Small intestine (tissue), 7 donors: ENCODE data around the gene GRPEL2. TPM values are rescaled to one million over a fixed set of nuclear protein-coding genes. Genes with fewer than 3 reads are reported as not detected.
A peak's percentile ranks its signal among the peaks of the same experiment; 100 is the strongest.

Experiments
- DNase-seq, 2 donors: peaks; one replicate each; pipeline versions ENCODE4 v3.0.0 to v3.0.0-alpha.2; 2013
- FAIRE-seq: peaks from 2 replicates; lab custom pipeline; 2012; peaks lifted over from hg19 to GRCh38; lab: Jason Lieb, UNC
- H3K27ac ChIP-seq, 3 donors: one replicate each; pipeline ENCODE4 v1.5.1; 2013; ENCODE audit warnings: low read length in 2 of 3, mild to moderate bottlenecking in 2 of 3, control low read depth in 1 of 3, inconsistent platforms in 1 of 3, low read depth in 1 of 3, moderate library complexity in 1 of 3
- H3K27me3 ChIP-seq, 3 donors: one replicate each; pipeline ENCODE4 v1.6.1; 2013; ENCODE audit warnings: low read length in 3 of 3, inconsistent platforms in 1 of 3; ENCODE audit not compliant: control insufficient read depth in 3 of 3, insufficient read depth in 3 of 3
- H3K36me3 ChIP-seq, 3 donors: one replicate each; pipeline ENCODE4 v1.6.1; 2013; ENCODE audit warnings: low read length in 3 of 3, inconsistent platforms in 1 of 3, low read depth in 1 of 3, mild to moderate bottlenecking in 1 of 3, moderate library complexity in 1 of 3; ENCODE audit not compliant: control insufficient read depth in 3 of 3, insufficient read depth in 2 of 3
- H3K4me1 ChIP-seq, 3 donors: one replicate each; pipeline ENCODE4 v1.6.1; 2013; ENCODE audit warnings: low read length in 2 of 3, inconsistent platforms in 1 of 3, low read depth in 1 of 3, mild to moderate bottlenecking in 1 of 3, moderate library complexity in 1 of 3; ENCODE audit not compliant: control insufficient read depth in 3 of 3, insufficient read depth in 2 of 3
- H3K4me3 ChIP-seq, 3 donors: one replicate each; pipeline ENCODE4 v1.5.1; 2013; ENCODE audit warnings: low read length in 3 of 3, control low read depth in 1 of 3, inconsistent platforms in 1 of 3, low read depth in 1 of 3, mild to moderate bottlenecking in 1 of 3, moderate library complexity in 1 of 3
- H3K9me3 ChIP-seq, 2 donors: one replicate each; pipeline ENCODE4 v1.6.1; 2013; ENCODE audit warnings: low read depth in 1 of 2, low read length in 1 of 2; ENCODE audit not compliant: control insufficient read depth in 2 of 2, insufficient read depth in 1 of 2
- whole genome bisulfite sequencing, 3 donors: extraction: QIAGEN DNeasy Blood & Tissue Kit; methylation state at CpG; one replicate each; pipeline ENCODE4 v1.1.7; 2013; 5-methylcytosine and 5-hydroxymethylcytosine counted together
- polyA plus RNA-seq, 4 donors: library from polyadenylated mRNA; stranded (reverse) in 3 of 4; unstranded in 1 of 4; fragments of 200-250 nt in 3 of 4; fragments of 120-200 nt in 1 of 4; gene quantifications; one replicate each; pipeline versions ENCODE4 v1.2.1 to v1.2.3, GENCODE V29; 2013
- donor health status: healthy with polysubstance abuse.
- donor health status: control.
- donor health status: control.
- donor health status: Bipolar disorder and iron deficiency.
- donor health status: healthy.

GRPEL2 gene
- polyA plus RNA-seq, 4 donors: 2.9 to 16.3 (median 8.7) TPM

DNA sequence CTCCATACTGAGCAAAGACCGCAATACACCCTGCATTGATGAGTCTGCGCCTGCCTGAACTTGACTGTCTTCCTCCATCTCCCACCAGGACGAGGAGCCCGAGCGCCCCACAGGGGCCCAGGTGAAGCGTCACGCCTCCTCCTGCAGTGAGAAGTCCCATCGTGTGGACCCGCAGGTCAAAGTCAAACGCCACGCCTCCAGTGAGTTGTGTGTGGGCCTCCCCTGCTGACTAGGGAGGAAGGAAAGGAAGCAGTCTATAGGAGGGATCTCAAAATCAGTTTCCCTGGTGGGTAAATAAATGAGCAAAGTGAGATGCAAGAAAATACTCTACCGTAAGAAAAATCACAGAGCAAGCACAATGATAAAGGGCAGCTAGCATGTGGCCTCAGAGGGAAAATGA lies 22.8 kb upstream of the GRPEL2 start:
- 27 to 59% (median 37%) methylated on average over 12 of the region's 12 CpGs for WGBS, 3 donors
- peaks cover 2 to 70% (median 6%) of the 10 kb centered on the region in 3 donors for H3K4me1 ChIP-seq
- FAIRE-seq (no peak), DNase-seq (peak; percentile 96 to 97)
- no peak overlapping the region for H3K4me3 ChIP-seq
- no peaks in the 10 kb centered on the region for H3K27me3 ChIP-seq
- H3K27ac ChIP-seq: peak overlapping the region in 2 of 3 donors; percentile 22 to 96
- H3K9me3 ChIP-seq: no peaks in the 10 kb centered on the region
- H3K36me3 ChIP-seq: peaks cover 0 to 4% (median 0%) of the 10 kb centered on the region in 3 donors

DNA sequence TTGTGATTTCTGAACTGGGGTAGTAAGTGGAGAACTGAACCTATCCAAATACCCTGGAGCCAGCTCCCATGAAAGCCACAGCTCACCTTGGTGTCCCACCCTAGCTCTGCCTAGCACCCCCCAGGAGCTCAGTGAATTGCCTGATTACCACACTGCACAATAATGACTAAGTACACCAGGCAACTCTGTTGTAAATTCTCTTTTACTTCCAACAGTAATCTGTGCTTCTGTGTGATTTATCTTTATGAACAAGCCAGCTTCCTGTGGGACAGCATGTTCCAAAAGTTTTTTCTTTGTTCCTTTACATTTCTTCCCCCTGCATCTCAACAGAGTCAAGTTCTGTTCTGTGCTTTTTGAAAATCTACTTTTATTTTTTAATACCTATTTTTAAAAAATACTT lies 22.1 kb upstream of the GRPEL2 start:
- H3K4me3 ChIP-seq: no peak overlapping the region
- no peaks in the 10 kb centered on the region for H3K27me3 ChIP-seq
- H3K36me3 ChIP-seq: peaks cover 0 to 4% (median 0%) of the 10 kb centered on the region in 3 donors
- DNase-seq (peak; percentile 30 to 68), FAIRE-seq (no peak)
- H3K9me3 ChIP-seq: no peaks in the 10 kb centered on the region
- H3K27ac ChIP-seq: peak overlapping the region in 1 of 3 donors; percentile 96
- H3K4me1 ChIP-seq: peaks cover 2 to 68% (median 6%) of the 10 kb centered on the region in 3 donors

DNA sequence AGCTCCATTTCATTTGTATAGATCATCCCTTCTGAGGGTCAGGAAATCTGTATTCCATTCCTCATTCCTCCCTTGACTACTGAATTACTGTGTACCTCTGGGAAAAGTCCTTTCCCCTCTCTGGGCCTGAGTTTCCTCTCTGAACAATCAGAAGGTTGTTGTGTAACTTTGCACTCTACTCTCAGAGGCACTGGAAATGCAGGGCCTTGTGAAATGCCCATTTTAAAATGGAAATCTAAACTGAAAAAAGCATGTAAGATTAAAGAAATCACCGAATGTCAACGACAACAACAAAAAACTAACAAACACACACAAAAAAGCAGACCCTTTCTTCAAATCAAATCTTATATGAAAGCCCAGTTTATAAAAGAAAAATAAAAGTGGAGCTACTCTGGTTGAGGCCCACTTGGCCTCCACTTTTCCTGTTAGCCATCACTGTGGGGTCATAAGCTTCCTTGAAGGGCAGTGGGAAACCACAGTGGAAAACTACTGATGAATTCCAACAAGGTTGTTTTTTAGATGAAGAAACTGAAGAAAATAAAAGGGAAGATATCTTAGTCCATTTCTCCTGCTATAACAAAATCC lies 21.6 kb upstream of the GRPEL2 start:
- H3K9me3 ChIP-seq: no peaks in the 10 kb centered on the region
- H3K27me3 ChIP-seq: no peaks in the 10 kb centered on the region
- peaks cover 2 to 68% (median 6%) of the 10 kb centered on the region in 3 donors for H3K4me1 ChIP-seq
- FAIRE-seq (no peak), DNase-seq (peak in 1 of 2 donors; percentile 60)
- WGBS, 3 donors: 86 to 94% (median 93%) methylated on average over 2 of the region's 2 CpGs
- peak overlapping the region in 1 of 3 donors; percentile 96 for H3K27ac ChIP-seq
- peaks cover 0 to 4% (median 0%) of the 10 kb centered on the region in 3 donors for H3K36me3 ChIP-seq
- no peak overlapping the region for H3K4me3 ChIP-seq

DNA sequence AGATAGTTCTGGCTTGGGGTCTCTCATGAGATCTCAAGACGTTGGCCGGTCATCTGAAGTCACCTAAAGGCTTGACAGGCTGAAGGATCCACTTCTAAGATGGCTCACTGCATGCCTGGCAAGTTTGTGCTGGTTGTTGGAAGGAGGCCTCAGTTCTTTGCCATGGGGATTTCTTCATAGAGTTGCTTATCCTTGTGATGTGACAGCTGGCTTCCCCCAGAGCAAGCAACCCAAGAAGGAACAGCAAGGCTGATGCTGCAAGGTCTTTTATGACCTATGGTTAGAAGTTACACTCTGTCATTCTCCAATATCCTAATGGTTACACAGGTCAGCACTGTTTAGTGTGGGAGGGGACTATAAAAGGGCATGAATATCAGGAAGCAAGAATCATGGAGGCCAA lies 20.7 kb upstream of the GRPEL2 start:
- no peaks in the 10 kb centered on the region for H3K9me3 ChIP-seq

DNA sequence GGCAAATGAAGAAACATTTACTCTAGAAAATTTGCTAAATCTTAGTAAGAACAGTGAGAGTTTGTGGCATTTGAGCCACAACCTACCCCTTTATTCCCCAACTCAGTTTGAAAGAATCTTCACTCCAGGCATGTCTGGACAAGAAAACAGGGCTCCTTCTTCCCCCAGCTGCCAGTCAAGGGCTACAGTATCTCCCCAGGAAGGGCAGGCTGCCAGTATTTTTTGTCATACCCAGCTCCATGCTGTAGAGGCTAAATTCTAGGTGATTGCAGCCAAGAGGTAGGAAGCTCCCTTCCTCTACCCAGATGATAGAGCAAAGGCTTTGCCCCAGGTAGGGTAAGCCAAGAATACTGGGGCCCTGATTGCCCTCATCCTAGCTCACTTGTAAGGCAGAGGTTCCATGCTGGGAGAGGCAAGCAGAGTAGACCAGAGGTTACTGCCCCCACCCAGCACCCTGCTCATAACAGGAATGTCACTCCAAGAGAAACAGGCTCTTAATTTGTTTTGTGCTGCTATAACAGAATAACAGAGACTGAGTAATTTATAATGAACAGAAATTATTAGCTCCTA lies 20.0 kb upstream of the GRPEL2 start:
- Histone ChIP-seq H3K36me3 (peaks cover 0 to 4% (median 0%) of the 10 kb centered on the region in 3 donors), H3K27ac (peak overlapping the region in 1 of 3 donors; percentile 96), H3K9me3 (no peaks in the 10 kb centered on the region), H3K4me1 (peaks cover 2 to 56% (median 6%) of the 10 kb centered on the region in 3 donors), H3K4me3 (no peak overlapping the region), H3K27me3 (no peaks in the 10 kb centered on the region)
- FAIRE-seq (no peak), DNase-seq (no peak)

More for the DNA sequence above, 20.7 kb upstream of the GRPEL2 start:
- no peak overlapping the region for H3K4me3 ChIP-seq
- H3K36me3 ChIP-seq: peaks cover 0 to 8% (median 0%) of the 10 kb centered on the region in 3 donors
- peaks cover 2 to 62% (median 6%) of the 10 kb centered on the region in 3 donors for H3K4me1 ChIP-seq
- FAIRE-seq: no peak
- peak in 1 of 2 donors; percentile 51 for DNase-seq
- 90 to 97% (median 92%) methylated on average over 2 of the region's 2 CpGs for WGBS, 3 donors
- no peaks in the 10 kb centered on the region for H3K27me3 ChIP-seq
- peak overlapping the region in 1 of 3 donors; percentile 96 for H3K27ac ChIP-seq

DNA sequence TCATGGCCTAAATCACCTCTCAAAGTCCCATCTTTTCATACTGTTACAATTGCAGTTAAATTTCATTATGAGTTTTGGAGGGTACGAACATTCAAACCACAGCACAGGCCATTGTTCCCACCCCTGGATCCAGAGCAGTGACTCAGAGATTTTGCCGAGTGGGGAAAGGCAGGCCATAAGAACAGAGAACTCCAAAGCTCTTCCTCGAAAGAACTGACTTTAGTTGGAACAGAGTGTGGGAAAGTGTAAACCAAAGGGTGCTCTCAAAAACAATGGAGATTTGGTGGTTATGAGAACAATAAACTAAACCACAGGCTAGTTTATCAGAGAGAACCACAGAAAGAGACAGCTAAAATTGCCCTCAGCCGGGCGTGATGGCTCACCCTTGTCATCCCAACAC lies 19.4 kb upstream of the GRPEL2 start:
- FAIRE-seq: no peak
- Histone ChIP-seq H3K27me3 (no peaks in the 10 kb centered on the region), H3K27ac (no peak overlapping the region), H3K36me3 (peaks cover 0 to 4% (median 0%) of the 10 kb centered on the region in 3 donors), H3K9me3 (no peaks in the 10 kb centered on the region), H3K4me3 (no peak overlapping the region), H3K4me1 (peaks cover 2 to 51% (median 6%) of the 10 kb centered on the region in 3 donors)
- WGBS, 3 donors: 87 to 97% (median 94%) methylated on average over 5 of the region's 5 CpGs
- no peak for DNase-seq

DNA sequence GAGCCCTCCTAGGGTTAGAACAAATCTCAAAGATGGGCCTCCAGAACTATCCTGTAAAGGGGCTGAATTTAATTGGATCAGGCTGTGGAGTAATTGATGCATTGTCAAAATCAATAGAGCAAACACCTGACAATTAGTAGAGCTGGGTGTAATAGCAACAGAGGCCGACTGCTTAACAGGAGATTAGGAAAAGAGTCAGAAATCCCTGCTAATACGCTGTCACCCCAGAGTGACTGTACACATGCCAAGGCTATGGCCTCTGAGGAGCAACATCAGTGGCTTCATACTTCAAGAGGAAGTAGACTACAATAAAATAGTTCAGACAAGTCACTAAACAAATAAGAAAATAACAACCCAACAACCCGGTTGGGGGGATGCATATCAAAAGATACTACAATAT lies 18.7 kb upstream of the GRPEL2 start:
- Histone ChIP-seq H3K27ac (no peak overlapping the region), H3K36me3 (peaks cover 0 to 4% (median 0%) of the 10 kb centered on the region in 3 donors), H3K4me3 (no peak overlapping the region), H3K9me3 (no peaks in the 10 kb centered on the region), H3K27me3 (no peaks in the 10 kb centered on the region), H3K4me1 (peaks cover 2 to 45% (median 6%) of the 10 kb centered on the region in 3 donors)
- WGBS, 3 donors: 34 to 69% (median 61%) methylated on average over 3 of the region's 3 CpGs
- DNase-seq (peak in 1 of 2 donors; percentile 26), FAIRE-seq (no peak)

DNA sequence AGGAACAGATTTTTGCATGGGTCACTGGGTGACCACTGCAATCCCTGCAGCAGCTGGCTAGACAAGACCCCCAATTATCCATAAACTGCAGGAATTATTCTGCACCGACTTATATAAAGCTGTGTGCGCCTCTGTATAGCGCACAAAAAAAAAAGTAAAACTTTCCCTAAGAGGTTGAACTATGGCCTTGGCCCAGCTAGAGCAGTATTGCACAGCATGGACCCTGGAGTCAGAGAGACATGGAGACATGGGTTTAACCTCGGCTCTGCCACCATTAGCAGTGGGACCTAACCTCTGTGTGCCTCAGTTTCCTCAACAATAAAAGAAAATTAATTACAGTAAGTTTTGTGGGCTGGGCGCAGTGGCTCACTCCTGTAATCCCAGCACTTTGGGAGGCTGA lies 17.1 kb upstream of the GRPEL2 start:
- H3K4me1 ChIP-seq: peaks cover 0 to 30% (median under 1%) of the 10 kb centered on the region in 3 donors
- 87 to 93% (median 89%) methylated on average over 5 of the region's 5 CpGs for WGBS, 3 donors
- no peak for DNase-seq
- no peak for FAIRE-seq
- no peaks in the 10 kb centered on the region for H3K9me3 ChIP-seq
- H3K27me3 ChIP-seq: no peaks in the 10 kb centered on the region
- H3K36me3 ChIP-seq: peaks cover 0 to 12% (median 0%) of the 10 kb centered on the region in 3 donors
- no peak overlapping the region for H3K27ac ChIP-seq
- H3K4me3 ChIP-seq: no peak overlapping the region
